Loucy (cell line): ENCODE results near the gene KRT4.

Experiments
- H2AFZ ChIP-seq: fragments of 200-600 bp; sonication (generic); 2 replicates; pipeline ENCODE4 v1.6.0; 2016; ENCODE audit warnings: antibody characterized with exemption, mild to moderate bottlenecking, low read length, moderate library complexity
- H3F3A ChIP-seq: fragments of 200-600 bp; 2 replicates; pipeline ENCODE4 v1.6.0; 2016; ENCODE audit warnings: antibody characterized with exemption, low read depth, mild to moderate bottlenecking
- H3K27me3 ChIP-seq: fragments of 200-600 bp; sonication (generic); 2 replicates; pipeline ENCODE4 v1.6.1; 2014; ENCODE audit warnings: low read length, mild to moderate bottlenecking; ENCODE audit not compliant: insufficient read depth, poor library complexity, severe bottlenecking
- H3K36me3 ChIP-seq: fragments of 200-600 bp; sonication (generic); 2 replicates; pipeline ENCODE4 v1.6.1; 2016; ENCODE audit warnings: low read length; ENCODE audit not compliant: insufficient read depth
- H3K4me1 ChIP-seq: fragments of 200-600 bp; sonication (generic); 2 replicates; pipeline ENCODE4 v1.5.1; 2014; ENCODE audit warnings: low read length, mild to moderate bottlenecking; ENCODE audit not compliant: insufficient read depth, poor library complexity, severe bottlenecking
- H3K4me2 ChIP-seq: fragments of 200-600 bp; sonication (generic); 2 replicates; pipeline ENCODE4 v1.6.0; 2014; ENCODE audit warnings: antibody characterized with exemption, low read length, low read depth, mild to moderate bottlenecking; ENCODE audit not compliant: poor library complexity, severe bottlenecking
- H3K4me3 ChIP-seq: fragments of 200-600 bp; sonication (generic); 2 replicates; pipeline ENCODE4 v1.5.1; 2014; ENCODE audit warnings: low read length, mild to moderate bottlenecking, mixed read lengths; ENCODE audit not compliant: poor library complexity, severe bottlenecking
- H3K79me2 ChIP-seq: fragments of 200-600 bp; sonication (generic); 2 replicates; pipeline ENCODE4 v1.6.1; 2014; ENCODE audit warnings: low read length; ENCODE audit not compliant: insufficient read depth
- H3K9ac ChIP-seq: fragments of 200-600 bp; sonication (generic); 2 replicates; pipeline ENCODE4 v1.6.0; 2014; ENCODE audit warnings: mild to moderate bottlenecking, low read depth, low read length, moderate library complexity; ENCODE audit not compliant: poor library complexity, severe bottlenecking
- H3K9me2 ChIP-seq: fragments of 200-600 bp; sonication (generic); replicated peaks from 2 replicates; pipeline ENCODE4 v1.6.1; 2016; ENCODE audit warnings: low read depth, low read length, mixed read lengths
- H3K9me3 ChIP-seq: fragments of 200-600 bp; sonication (generic); 2 replicates; pipeline ENCODE4 v1.6.1; 2014; ENCODE audit warnings: mild to moderate bottlenecking, antibody characterized with exemption, low read length, low read depth; ENCODE audit not compliant: insufficient read depth
- H4K20me1 ChIP-seq: fragments of 200-600 bp; sonication (generic); 2 replicates; pipeline ENCODE4 v1.6.0; 2014; ENCODE audit warnings: antibody characterized with exemption, low read length, mild to moderate bottlenecking; ENCODE audit not compliant: insufficient read depth, poor library complexity, severe bottlenecking
- CTCF ChIP-seq: fragments of 200-600 bp; sonication (generic); conservative IDR thresholded peaks from 2 replicates; pipeline ENCODE4 v1.5.1; 2014; ENCODE audit warnings: mild to moderate bottlenecking, antibody characterized with exemption, low read length
- EZH2phosphoT487 ChIP-seq: fragments of 200-600 bp; IDR thresholded peaks from 2 replicates; pipeline ENCODE4 v1.6.1; 2018; ENCODE audit warnings: antibody characterized with exemption, mild to moderate bottlenecking, moderate library complexity, borderline replicate concordance

KRT4 gene

GRCh38 chr12:52794479-52795331, 19.2 kb downstream of the KRT4 start:
- Histone ChIP-seq H3K36me3 (no peaks in the 10 kb centered on the region), H4K20me1 (no peaks in the 10 kb centered on the region), H3K9ac (no peak overlapping the region), H3K9me2 (no peaks in the 10 kb centered on the region), H3K4me3 (no peak overlapping the region), H3K79me2 (no peaks in the 10 kb centered on the region), H3K4me1 (no peaks in the 10 kb centered on the region), H3K4me2 (no peak overlapping the region), H3F3A (no peaks in the 10 kb centered on the region), H3K27me3 (no peaks in the 10 kb centered on the region), H3K9me3 (no peaks in the 10 kb centered on the region), H2AFZ (no peak overlapping the region)
- TF ChIP-seq EZH2phosphoT487 = no peak
- no peak for TF ChIP-seq CTCF

- TF ChIP-seq CTCF = no peak
- no peaks in the 10 kb centered on the region for H3K36me3 ChIP-seq
- no peaks in the 10 kb centered on the region for H3K79me2 ChIP-seq
- no peak overlapping the region for H3K4me2 ChIP-seq
- H3F3A ChIP-seq = no peaks in the 10 kb centered on the region
- no peaks in the 10 kb centered on the region for H4K20me1 ChIP-seq
- H3K9me2 ChIP-seq = no peaks in the 10 kb centered on the region
- no peaks in the 10 kb centered on the region for H3K27me3 ChIP-seq
- no peak overlapping the region for H3K4me3 ChIP-seq
- no peaks in the 10 kb centered on the region for H3K4me1 ChIP-seq
- H3K9me3 ChIP-seq = no peaks in the 10 kb centered on the region
- no peak overlapping the region for H2AFZ ChIP-seq
- no peak overlapping the region for H3K9ac ChIP-seq
Measured at GRCh38 chr12:52792185-52793029, 21.5 kb downstream of the KRT4 start.

- H2AFZ ChIP-seq = no peak overlapping the region
- H4K20me1 ChIP-seq = no peaks in the 10 kb centered on the region
- H3K4me3 ChIP-seq = no peak overlapping the region
- H3K9me3 ChIP-seq = no peaks in the 10 kb centered on the region
- no peak for TF ChIP-seq CTCF
- no peak for TF ChIP-seq EZH2phosphoT487
- no peaks in the 10 kb centered on the region for H3K4me1 ChIP-seq
- no peaks in the 10 kb centered on the region for H3K27me3 ChIP-seq
- no peaks in the 10 kb centered on the region for H3F3A ChIP-seq
- no peak overlapping the region for H3K9ac ChIP-seq
- H3K79me2 ChIP-seq = no peaks in the 10 kb centered on the region
- no peaks in the 10 kb centered on the region for H3K36me3 ChIP-seq
- H3K9me2 ChIP-seq = no peaks in the 10 kb centered on the region
- H3K4me2 ChIP-seq = no peak overlapping the region
Measured at GRCh38 chr12:52791271-52792184, 22.4 kb downstream of the KRT4 start.
